HepG2 (cell line): ENCODE data around the gene MPIG6B. TPM values are rescaled to one million over a fixed set of nuclear protein-coding genes. Genes with fewer than 3 reads are reported as not detected.

Source experiments
- MIER2 ChIP-seq: IDR thresholded peaks from 2 replicates; pipeline ENCODE4 v1.6.1; 2016; ENCODE audit warnings: missing biosample characterization, missing genetic modification reagents
- RAD21 ChIP-seq: fragments of 450-650 bp; formaldehyde crosslinking; IDR thresholded peaks from 2 replicates; pipeline ENCODE4 v1.5.0; 2020; ENCODE audit warnings: mild to moderate bottlenecking
- STAG1 ChIP-seq: sonication (generic); formaldehyde crosslinking; IDR thresholded peaks from 2 replicates; pipeline ENCODE4 v1.4.0; 2020; ENCODE audit warnings: missing genetic modification reagents
- ZBTB1 ChIP-seq: sonication (generic); formaldehyde crosslinking; IDR thresholded peaks from 2 replicates; pipeline ENCODE4 v1.4.0; 2020; ENCODE audit warnings: missing genetic modification reagents, borderline replicate concordance
- ZNF282 ChIP-seq: fragments of 450-650 bp; IDR thresholded peaks from 2 replicates; pipeline ENCODE4 v1.6.1; 2018; ENCODE audit not compliant: partially characterized antibody
- ZNF431 ChIP-seq: sonication (generic); formaldehyde crosslinking; IDR thresholded peaks from 2 replicates; pipeline ENCODE4 v1.9.0; 2022; ENCODE audit warnings: missing genetic modification reagents, low read depth, mild to moderate bottlenecking, borderline replicate concordance
- ZNF496 ChIP-seq: sonication (generic); formaldehyde crosslinking; IDR thresholded peaks from 2 replicates; pipeline ENCODE4 v1.8.1; 2023; ENCODE audit warnings: mild to moderate bottlenecking, moderate library complexity, missing genetic modification reagents; ENCODE audit not compliant: insufficient replicate concordance
- polyA plus RNA-seq, 8 experiments: library from polyadenylated mRNA; depleted of rRNA in 3 of 8; stranded (reverse) in 7 of 8; unstranded in 1 of 8; fragments of >200 nt; fragmentation: Illumina TruSeq in 4 of 8; extraction: Trizol in 4 of 8; gene quantifications; 2 replicates each; pipeline versions ENCODE4 v1.2.1 to v1.2.3, GENCODE V29; 2011 to 2016; ENCODE audit warnings: low read depth in 4 of 8, missing spikeins in 1 of 8, mixed read lengths in 1 of 8; ENCODE audit not compliant: insufficient read depth in 1 of 8
- total RNA-seq, 5 experiments: library from RNA; depleted of rRNA; stranded (reverse); fragments of >200 nt; fragmentation: Illumina TruSeq; extraction: Trizol; gene quantifications; 2 replicates each; pipeline ENCODE4 v1.2.3, GENCODE V29; 2016; ENCODE audit warnings: low read depth in 1 of 5
- TF ChIP-seq, protein P1 (sequence below): IDR thresholded peaks from 2 replicates; pipeline ENCODE4 v1.6.1; 2016; ENCODE audit warnings: low read depth
- TF ChIP-seq, protein P2 (sequence below): IDR thresholded peaks from 2 replicates; pipeline ENCODE4 v1.6.1; 2016; ENCODE audit warnings: missing compliant biosample characterization, missing genetic modification reagents, borderline replicate concordance

The MPIG6B gene
- total and polyA plus RNA-seq, 2 of the 13 experiments (the other 11 are each of a cell fraction or from before 2014, with no cell fraction given) = not detected

DNA sequence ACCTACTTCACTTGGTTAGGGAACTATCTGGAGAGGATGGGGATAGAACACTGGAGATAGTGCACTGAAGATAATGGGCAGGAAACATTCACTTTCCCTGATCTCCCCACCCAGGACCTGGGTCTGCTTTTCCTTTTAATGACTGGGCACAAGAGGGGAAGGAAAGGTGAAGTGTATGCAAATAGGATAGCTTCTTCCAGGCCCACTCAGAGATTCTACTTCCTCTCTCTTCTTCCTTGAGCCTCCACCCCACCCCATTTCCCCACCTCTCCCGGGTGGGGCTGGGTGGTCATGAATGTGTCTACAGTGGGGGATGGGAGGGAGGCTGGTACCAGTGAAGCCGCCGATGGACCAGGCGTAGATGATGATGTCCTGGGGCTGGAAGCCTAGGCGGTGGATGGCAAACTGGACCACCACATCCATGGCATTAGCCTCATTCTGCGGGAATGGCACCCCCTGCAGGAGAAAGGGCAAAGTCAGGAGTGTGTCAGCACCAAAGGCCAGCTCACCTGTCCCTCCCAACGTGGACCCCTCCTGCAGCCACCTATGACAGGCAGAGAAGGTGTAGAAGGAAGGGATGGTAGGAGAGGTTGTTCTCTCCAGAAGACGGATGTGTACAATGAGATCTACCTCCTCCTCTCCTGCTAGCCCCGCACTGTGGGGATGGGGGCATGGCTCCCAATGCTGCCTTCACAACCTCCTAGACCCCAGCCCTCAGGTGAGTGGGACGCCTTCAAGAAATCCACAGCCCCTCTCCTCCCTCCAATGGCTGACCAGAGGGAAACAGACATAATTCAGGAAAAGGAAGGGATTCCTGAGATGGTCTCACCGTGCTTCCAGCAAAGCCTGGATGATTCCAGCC lies 33.7 kb upstream of the MPIG6B start (continued):
- TF ChIP-seq ZBTB1 (no peak), ZNF431 (CRISPR knock-in tag) (no peak), STAG1 (CRISPR knock-in tag) (peak; percentile 34; the same call in 1 of the 2 replicates), ZNF496 (CRISPR knock-in tag) (no peak), MIER2 (CRISPR knock-in tag) (no peak), ZNF282 (no peak), RAD21 (CRISPR knock-in tag) (peak; percentile 41; the same call in 1 of the 2 replicates)
- TF ChIP-seq, protein P1, sequence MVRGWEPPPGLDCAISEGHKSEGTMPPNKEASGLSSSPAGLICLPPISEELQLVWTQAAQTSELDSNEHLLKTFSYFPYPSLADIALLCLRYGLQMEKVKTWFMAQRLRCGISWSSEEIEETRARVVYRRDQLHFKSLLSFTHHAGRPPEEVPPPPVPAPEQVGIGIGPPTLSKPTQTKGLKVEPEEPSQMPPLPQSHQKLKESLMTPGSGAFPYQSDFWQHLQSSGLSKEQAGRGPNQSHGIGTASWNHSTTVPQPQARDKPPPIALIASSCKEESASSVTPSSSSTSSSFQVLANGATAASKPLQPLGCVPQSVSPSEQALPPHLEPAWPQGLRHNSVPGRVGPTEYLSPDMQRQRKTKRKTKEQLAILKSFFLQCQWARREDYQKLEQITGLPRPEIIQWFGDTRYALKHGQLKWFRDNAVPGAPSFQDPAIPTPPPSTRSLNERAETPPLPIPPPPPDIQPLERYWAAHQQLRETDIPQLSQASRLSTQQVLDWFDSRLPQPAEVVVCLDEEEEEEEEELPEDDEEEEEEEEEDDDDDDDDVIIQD (CRISPR knock-in tag) = no peak
- TF ChIP-seq, protein P2, sequence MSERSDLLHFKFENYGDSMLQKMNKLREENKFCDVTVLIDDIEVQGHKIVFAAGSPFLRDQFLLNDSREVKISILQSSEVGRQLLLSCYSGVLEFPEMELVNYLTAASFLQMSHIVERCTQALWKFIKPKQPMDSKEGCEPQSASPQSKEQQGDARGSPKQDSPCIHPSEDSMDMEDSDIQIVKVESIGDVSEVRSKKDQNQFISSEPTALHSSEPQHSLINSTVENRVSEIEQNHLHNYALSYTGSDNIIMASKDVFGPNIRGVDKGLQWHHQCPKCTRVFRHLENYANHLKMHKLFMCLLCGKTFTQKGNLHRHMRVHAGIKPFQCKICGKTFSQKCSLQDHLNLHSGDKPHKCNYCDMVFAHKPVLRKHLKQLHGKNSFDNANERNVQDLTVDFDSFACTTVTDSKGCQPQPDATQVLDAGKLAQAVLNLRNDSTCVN (CRISPR knock-in tag) = no peak
